Natural killer cell (primary cell): ENCODE data around the gene CACNA1C. TPM values are rescaled to one million over a fixed set of nuclear protein-coding genes. Genes with fewer than 3 reads are reported as not detected.

Source experiments
- ATAC-seq, 3 donors: fragments of 150-1000 bp in 2 of 3; fragments of 200-7000 bp in 1 of 3; cut with Tn5 transposase; 1 replicate in 1 of 3; 2 replicates in 2 of 3; pipeline ENCODE4 v1.10.0; 2021; ENCODE audit warnings: mild to moderate bottlenecking in 2 of 3, moderate library complexity in 2 of 3
- DNase-seq, 2 donors: peaks; one replicate each; pipeline versions ENCODE4 v3.0.0 to v3.0.0-alpha.2; 2013 to 2021; ENCODE audit warnings: mixed read lengths in 1 of 2
- H3K27ac ChIP-seq: one replicate; pipeline ENCODE4 v1.5.1; 2013; ENCODE audit warnings: mild to moderate bottlenecking, low read length
- H3K27me3 ChIP-seq: one replicate; pipeline ENCODE4 v1.6.1; 2013; ENCODE audit warnings: low read length; ENCODE audit not compliant: control insufficient read depth, insufficient read depth
- H3K36me3 ChIP-seq: one replicate; pipeline ENCODE4 v1.6.1; 2013; ENCODE audit warnings: low read length; ENCODE audit not compliant: control insufficient read depth, insufficient read depth
- H3K4me1 ChIP-seq: one replicate; pipeline ENCODE4 v1.6.1; 2013; ENCODE audit warnings: low read length; ENCODE audit not compliant: control insufficient read depth, insufficient read depth
- H3K4me3 ChIP-seq: one replicate; pipeline ENCODE4 v1.5.1; 2013; ENCODE audit warnings: low read length
- H3K9me3 ChIP-seq: one replicate; pipeline ENCODE4 v1.6.1; 2013; ENCODE audit warnings: low read length; ENCODE audit not compliant: control insufficient read depth, insufficient read depth
- H3K27ac Mint-ChIP-seq, 2 donors: one replicate each; pipeline ENCODE4 v1.8.0; 2022; ENCODE audit warnings: mild to moderate bottlenecking in 2 of 2, mixed read lengths in 2 of 2, moderate library complexity in 1 of 2
- H3K27me3 Mint-ChIP-seq, 2 donors: one replicate each; pipeline ENCODE4 v1.8.0; 2022; ENCODE audit warnings: low read depth in 2 of 2, mixed read lengths in 2 of 2
- H3K36me3 Mint-ChIP-seq: one replicate; pipeline ENCODE4 v1.8.0; 2022; ENCODE audit warnings: mixed read lengths
- H3K4me1 Mint-ChIP-seq, 2 donors: one replicate each; pipeline ENCODE4 v1.8.0; 2022; ENCODE audit warnings: mixed read lengths in 2 of 2
- H3K4me3 Mint-ChIP-seq: one replicate; pipeline ENCODE4 v1.8.0; 2022; ENCODE audit warnings: mild to moderate bottlenecking, moderate library complexity, mixed read lengths
- H3K9me3 Mint-ChIP-seq, 2 donors: one replicate each; pipeline ENCODE4 v1.8.0; 2022; ENCODE audit warnings: mixed read lengths in 2 of 2
- WGBS: methylation state at CpG from one replicate; pipeline ENCODE4 v1.1.7; 2013; ENCODE audit warnings: missing lambda C conversion rate; ENCODE audit not compliant: insufficient coverage; 5-methylcytosine and 5-hydroxymethylcytosine counted together
- intact Hi-C: fragments of 100-400 bp; cut with micrococcal nuclease; formaldehyde crosslinking; loops from one replicate; pipeline ENCODE4 v1.14.2; 2022
- total RNA-seq, 4 donors: library from RNA; stranded (reverse); fragments of 120-200 nt in 1 of 4; gene quantifications; one replicate each; pipeline versions ENCODE4 v1.2.3 to v1.2.4, GENCODE V29; 2013 to 2022
- TF ChIP-seq, protein P1 (sequence below): fragments of 200-600 bp; IDR thresholded peaks from one replicate; pipeline ENCODE4 v1.8.0; 2022; ENCODE audit warnings: antibody characterized with exemption

The CACNA1C gene
- total RNA-seq, 3 donors from 2014 or later (not counting 1 experiment from before 2014, with no cell fraction given) = 0.07 to 0.35 (median 0.08) TPM

DNA sequence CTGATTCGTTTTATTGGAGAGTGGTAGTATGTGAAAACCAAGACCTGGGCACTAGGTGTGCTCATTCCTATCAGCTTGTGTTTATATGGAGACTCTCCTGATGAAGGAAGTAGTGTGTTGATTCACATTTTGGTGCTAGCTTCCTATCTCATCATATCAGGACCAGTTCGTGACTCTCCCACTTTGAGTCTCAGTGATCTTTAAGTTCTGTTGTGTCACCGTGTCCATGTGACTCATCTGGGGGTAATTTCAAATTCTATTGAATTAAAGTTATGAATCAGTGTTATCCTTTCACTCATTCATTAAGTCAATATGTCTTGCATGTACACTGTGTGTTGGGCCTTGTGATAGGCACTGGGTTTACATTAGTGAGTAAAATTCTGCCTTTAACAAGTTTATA is 180.2 kb downstream of the CACNA1C start:
- DNase-seq (no peak), ATAC-seq (no peak)
- H3K4me3 ChIP-seq = no peak overlapping the region
- no peaks in the 10 kb centered on the region for H3K36me3 Mint-ChIP-seq
- no peaks in the 10 kb centered on the region for H3K9me3 Mint-ChIP-seq
- no peaks in the 10 kb centered on the region for H3K27me3 ChIP-seq
- H3K27ac Mint-ChIP-seq = no peak overlapping the region
- no peaks in the 10 kb centered on the region for H3K36me3 ChIP-seq
- H3K4me1 Mint-ChIP-seq = peaks cover 0 to 4% of the 10 kb centered on the region in 2 donors
- WGBS = no CpG with 5 or more reads among the region's 3 CpGs
- intact Hi-C loops = no loop called here
- peaks cover 10 to 30% of the 10 kb centered on the region in 2 donors for H3K27me3 Mint-ChIP-seq
- H3K27ac ChIP-seq = no peak overlapping the region
- H3K9me3 ChIP-seq = no peaks in the 10 kb centered on the region
- no peak overlapping the region for H3K4me3 Mint-ChIP-seq
- H3K4me1 ChIP-seq = peaks cover 3% of the 10 kb centered on the region
- TF ChIP-seq, protein P1, sequence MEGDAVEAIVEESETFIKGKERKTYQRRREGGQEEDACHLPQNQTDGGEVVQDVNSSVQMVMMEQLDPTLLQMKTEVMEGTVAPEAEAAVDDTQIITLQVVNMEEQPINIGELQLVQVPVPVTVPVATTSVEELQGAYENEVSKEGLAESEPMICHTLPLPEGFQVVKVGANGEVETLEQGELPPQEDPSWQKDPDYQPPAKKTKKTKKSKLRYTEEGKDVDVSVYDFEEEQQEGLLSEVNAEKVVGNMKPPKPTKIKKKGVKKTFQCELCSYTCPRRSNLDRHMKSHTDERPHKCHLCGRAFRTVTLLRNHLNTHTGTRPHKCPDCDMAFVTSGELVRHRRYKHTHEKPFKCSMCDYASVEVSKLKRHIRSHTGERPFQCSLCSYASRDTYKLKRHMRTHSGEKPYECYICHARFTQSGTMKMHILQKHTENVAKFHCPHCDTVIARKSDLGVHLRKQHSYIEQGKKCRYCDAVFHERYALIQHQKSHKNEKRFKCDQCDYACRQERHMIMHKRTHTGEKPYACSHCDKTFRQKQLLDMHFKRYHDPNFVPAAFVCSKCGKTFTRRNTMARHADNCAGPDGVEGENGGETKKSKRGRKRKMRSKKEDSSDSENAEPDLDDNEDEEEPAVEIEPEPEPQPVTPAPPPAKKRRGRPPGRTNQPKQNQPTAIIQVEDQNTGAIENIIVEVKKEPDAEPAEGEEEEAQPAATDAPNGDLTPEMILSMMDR = no peak

DNA sequence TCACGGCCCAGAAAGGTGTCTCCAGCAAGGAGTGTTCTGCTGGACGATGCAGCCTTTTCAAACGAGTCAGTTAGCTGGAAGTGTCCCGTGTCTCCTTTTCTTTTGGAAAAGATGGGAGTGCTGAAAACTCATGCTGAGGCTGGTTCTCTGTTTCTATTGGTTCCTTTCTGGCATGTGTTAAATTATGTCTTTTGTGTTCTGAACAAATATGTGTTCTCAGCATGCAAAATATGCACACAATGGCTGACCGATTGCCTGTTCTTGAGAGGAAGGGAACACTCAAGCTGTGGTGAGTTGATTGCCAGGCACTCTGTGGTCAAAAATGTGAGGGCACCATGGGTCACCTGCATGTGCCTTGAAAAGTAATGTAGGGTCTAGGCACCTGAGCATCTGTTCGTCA is 181.3 kb downstream of the CACNA1C start:
- no peak overlapping the region for H3K27ac Mint-ChIP-seq
- 87% methylated on average over 6 of the region's 6 CpGs for WGBS
- intact Hi-C loops = no loop called here

DNA sequence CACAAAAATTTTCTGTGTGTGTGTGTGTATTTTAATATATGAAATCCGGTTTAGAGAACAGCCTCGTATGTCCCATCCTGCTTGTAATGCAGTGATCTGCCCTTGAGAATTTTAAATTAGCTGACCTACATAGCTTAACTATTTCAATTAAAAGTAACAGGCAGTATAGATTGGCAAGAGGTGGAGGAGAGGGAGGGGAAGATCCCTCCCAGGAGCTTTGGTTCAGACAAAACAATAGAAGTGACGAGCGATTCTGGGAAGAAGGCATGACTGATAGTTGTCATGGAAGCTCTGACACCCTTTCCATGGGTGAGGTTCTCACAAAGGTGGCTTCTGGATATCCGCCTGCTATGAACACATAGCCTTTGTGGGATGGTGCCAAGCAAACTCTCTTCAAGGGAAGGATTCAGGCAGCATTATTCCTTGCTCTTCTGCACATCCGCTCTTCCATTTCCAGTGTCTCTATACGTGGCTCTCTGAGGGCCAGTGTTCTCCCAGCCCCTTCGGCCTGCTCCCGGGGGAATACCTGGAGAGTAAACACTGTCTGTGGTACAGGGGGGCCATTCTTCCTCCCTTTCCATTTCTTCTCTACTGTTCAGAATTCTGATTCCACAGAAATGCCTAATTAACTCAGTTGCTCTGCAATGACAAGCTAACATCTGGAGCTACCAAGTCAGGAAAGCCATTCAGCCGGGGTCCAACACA is 182.0 kb downstream of the CACNA1C start:
- H3K36me3 Mint-ChIP-seq = no peaks in the 10 kb centered on the region
- no peak for DNase-seq
- H3K36me3 ChIP-seq = no peaks in the 10 kb centered on the region
- intact Hi-C loops = no loop called here
- no peak overlapping the region for H3K4me3 Mint-ChIP-seq
- no peaks in the 10 kb centered on the region for H3K4me1 Mint-ChIP-seq
- no peak overlapping the region for H3K4me3 ChIP-seq
- no peaks in the 10 kb centered on the region for H3K9me3 Mint-ChIP-seq
- ATAC-seq = no peak
- peaks cover 3% of the 10 kb centered on the region for H3K4me1 ChIP-seq
- H3K27me3 Mint-ChIP-seq = peaks cover 5 to 14% of the 10 kb centered on the region in 2 donors
- no peaks in the 10 kb centered on the region for H3K9me3 ChIP-seq
- WGBS = 91% methylated on average over 9 of the region's 10 CpGs
- no peaks in the 10 kb centered on the region for H3K27me3 ChIP-seq
- TF ChIP-seq, protein P1 = no peak
- no peak overlapping the region for H3K27ac Mint-ChIP-seq
- H3K27ac ChIP-seq = no peak overlapping the region

More for the DNA sequence above, 181.3 kb downstream of the CACNA1C start:
- Histone ChIP-seq H3K4me3 (no peak overlapping the region), H3K36me3 (no peaks in the 10 kb centered on the region), H3K27ac (no peak overlapping the region), H3K27me3 (no peaks in the 10 kb centered on the region), H3K4me1 (peaks cover 3% of the 10 kb centered on the region), H3K9me3 (no peaks in the 10 kb centered on the region)
- TF ChIP-seq, protein P1 = no peak
- Mint-ChIP-seq H3K36me3 (no peaks in the 10 kb centered on the region), H3K4me1 (peaks cover 0 to 4% of the 10 kb centered on the region in 2 donors), H3K4me3 (no peak overlapping the region), H3K27me3 (peaks cover 8 to 20% of the 10 kb centered on the region in 2 donors), H3K9me3 (no peaks in the 10 kb centered on the region)
- ATAC-seq (no peak), DNase-seq (no peak)
